HG02973 (cell line): ENCODE results near the gene SELENOS.

ENCODE experiments used
- ATAC-seq: cut with Tn5 transposase; IDR thresholded peaks from one replicate; pipeline ENCODE4 v1.9.1; 2021; ENCODE audit warnings: moderate library complexity; ENCODE audit not compliant: unreplicated experiment

SELENOS gene, protein sequence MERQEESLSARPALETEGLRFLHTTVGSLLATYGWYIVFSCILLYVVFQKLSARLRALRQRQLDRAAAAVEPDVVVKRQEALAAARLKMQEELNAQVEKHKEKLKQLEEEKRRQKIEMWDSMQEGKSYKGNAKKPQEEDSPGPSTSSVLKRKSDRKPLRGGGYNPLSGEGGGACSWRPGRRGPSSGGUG

GRCh38 chr15:101277038-101277822 lies at the start of gene SELENOS:
TSS of gene SELENOS (minus strand) at chr15:101277485. CDS start at chr15:101277417, 68 bp downstream.
- ATAC-seq = peak; percentile 85

GRCh38 chr15:101326462-101327146 lies 49.3 kb upstream of the SELENOS start:
- ATAC-seq = no peak

DNA sequence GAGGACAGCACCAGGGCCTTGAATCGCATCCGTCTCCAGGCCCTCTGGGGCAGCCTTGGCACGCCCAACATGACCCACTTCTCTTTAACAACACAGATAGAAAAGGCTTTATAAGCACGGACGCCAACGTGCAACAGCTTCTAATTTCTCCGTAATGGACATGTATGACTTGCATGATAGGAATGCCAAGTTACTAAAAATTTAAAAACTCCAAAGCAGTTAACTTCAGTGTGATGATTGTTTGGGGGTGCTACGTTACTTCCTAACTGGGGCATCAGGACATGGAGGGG lies 48.7 kb upstream of the SELENOS start:
- no peak for ATAC-seq

DNA sequence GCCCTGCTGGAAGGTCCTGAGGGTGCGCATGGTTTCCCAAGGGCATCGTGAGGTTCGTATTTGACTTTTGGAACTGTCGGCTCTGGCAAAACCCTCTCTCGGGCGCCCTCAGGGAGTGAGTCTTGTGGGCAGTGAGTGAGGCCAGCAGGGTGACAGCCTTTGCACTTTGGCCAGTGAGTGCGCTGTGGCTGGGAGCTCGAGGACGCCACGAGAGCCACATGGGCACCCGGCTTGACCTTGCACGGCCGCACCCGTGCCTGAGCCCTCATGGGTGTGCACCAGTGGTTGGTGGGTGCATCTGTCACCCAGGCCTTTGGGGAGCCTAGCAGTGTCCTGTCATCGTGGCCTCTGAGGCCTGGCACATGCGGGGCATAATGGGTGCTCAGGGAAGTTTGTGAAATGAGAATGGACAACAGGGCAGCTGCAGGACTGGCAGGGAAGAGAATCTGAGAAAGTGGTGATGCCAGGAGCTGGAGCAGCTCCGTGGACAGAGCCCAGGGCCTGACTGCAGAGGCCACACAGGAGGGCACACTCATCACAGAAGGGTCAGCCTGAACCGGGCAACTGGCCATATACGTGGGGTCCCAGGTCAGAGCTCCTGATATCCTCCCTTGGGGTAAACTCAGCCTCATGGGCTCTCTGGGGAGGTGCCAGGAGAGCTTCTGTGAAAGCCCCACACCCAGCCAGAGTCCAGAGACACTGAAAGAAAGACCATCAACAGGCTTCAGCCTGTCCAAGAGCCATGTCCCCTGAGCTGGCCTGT lies 48.2 kb upstream of the SELENOS start:
- no peak for ATAC-seq

GRCh38 chr15:101324524-101325177 lies 47.4 kb upstream of the SELENOS start:
- ATAC-seq = no peak

GRCh38 chr15:101323793-101324523 lies 46.7 kb upstream of the SELENOS start:
- ATAC-seq = no peak

DNA sequence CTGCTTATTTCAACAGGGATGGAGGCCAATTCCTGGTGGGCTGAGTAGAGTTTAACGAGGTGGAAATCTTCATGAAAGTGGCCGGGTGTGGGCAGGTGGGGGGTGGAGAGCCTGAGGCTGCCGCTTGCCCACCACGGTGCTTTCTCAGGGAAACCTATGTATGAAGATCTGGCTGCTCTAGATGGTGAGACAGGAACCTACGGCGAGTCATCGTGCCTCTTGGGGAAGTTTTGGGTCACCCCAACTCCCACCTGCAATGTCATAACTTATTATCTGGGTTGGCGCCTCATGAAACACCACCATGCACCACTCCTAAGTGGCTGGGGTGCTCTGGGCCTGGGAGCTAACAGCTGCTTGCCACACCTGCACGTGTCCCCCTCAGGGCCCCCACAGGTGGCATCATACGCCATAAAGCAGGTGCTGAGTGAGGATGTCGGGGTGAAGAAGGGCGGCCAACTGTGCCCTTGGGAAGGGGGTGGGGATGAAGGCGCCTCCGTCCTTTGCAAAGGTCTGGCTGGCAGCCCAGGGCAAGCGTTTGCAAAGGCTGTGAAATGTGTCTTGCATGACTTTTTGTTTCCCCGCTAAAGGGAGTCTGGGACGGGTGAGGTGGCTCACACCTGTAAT lies 45.7 kb upstream of the SELENOS start:
- ATAC-seq = no peak

DNA sequence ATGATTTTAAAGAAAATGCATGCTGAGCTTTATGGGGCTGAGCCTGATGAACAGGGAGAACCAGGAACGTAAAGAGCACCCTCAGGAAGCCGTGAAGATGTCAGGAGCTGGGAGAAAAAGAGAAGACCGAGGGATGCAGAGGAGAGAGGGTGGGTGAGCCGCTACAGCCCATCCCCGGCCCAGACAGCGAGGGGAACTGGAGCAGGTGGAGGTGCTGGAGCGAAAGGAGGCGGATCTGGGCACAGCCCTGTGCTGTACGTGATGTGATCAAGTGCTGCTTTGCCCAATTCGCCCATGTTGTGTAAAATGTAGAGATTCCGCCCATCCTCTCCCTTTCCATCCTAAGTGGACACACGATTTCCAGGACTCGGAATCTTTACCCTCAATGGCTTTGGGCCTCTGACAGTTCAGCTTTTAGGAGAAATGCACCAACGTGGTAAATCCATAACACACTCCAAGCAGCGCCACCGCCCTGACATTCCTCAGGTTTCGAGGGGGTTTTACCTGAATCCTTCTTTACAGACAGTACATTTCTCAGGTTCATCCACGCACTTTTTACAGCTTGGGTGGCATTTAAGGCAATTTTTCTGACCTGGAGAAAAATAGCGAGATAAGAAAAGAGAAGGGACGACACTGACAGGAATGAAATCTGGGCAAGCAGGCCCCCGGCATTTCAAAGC lies 44.9 kb upstream of the SELENOS start:
- ATAC-seq = no peak

- no peak for ATAC-seq
These were observed 43.3 kb upstream of the SELENOS start for GRCh38 chr15:101320501-101321052.

DNA sequence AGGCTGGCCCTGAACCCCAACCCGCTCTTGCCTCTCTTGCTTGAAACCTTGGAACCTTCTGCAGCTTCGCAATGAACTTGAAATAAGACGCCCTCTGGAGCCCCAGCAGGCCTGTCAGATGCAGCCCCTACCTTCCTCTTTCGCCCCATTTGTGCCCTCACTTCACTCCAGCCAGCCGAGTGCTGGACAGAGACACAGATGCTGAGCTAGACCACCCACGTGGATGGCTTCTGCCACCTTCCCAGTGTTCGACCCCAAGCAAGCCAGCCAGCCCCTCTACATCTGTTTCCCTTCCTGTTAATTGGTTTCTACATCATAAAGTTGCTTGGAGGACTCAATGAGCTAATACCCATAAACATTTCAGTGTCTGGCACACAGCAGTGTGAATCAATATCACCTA lies 41.6 kb upstream of the SELENOS start:
- no peak for ATAC-seq

DNA sequence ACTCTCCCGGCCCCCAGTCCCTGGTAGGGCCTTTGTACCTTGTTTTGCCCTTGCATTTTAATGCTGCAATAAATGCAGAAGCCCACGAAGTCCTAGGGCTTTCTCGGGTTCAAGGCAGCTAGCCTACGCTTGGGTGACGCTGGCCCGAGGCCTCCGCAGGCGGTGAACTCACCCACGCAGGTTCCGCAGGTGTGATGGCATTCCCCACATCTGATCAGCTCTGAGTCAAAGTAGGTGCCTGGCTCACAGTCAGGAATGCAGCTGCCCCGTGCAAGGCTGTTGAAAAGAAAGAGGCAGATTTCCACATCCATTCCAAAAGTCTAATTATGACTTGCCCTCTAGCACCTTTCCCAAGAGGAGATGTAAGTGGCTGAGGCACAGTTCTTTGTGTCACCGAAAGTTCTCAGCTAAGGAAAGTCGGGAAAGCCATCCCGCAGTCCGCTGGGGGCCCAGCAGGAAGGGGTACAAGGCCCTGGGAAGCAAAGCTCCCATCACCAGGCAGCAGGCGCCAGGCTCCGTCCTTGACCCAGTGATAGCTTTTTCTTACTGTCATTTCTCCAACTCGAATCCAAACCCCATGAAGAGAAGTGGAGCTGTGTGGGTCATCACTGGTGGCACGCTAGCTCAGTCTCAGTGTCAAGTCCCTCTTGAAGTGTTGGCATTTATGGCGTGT lies 41.0 kb upstream of the SELENOS start:
- no peak for ATAC-seq

DNA sequence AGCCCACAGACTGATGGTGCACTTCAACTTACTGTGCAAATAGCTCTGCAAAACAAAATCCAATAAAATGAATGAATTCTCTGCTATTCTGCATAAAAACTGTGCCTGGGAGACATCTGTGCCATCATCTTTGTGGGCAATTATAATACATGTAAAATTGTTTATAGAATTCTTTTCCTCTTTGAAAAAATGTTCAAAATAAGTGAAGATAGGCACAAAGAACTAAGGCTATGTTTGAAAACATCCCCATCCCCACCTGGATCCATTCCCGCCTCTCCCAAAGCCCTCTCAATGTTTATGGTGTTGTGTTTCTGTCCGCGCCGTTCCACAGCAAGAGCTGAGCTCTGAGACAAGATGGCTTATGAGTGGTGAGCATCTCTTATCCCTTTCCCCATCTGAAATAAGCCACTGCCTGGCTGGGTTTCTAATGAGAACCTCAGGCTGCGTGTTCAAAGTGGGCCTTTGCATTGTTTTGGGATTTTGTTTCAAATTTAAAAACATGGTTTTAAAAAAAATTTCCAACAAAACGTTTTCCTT lies 40.1 kb upstream of the SELENOS start:
- no peak for ATAC-seq

GRCh38 chr15:101316529-101316928 lies 39.2 kb upstream of the SELENOS start:
- no peak for ATAC-seq

- no peak for ATAC-seq
These were observed 38.5 kb upstream of the SELENOS start for GRCh38 chr15:101315736-101316135.

DNA sequence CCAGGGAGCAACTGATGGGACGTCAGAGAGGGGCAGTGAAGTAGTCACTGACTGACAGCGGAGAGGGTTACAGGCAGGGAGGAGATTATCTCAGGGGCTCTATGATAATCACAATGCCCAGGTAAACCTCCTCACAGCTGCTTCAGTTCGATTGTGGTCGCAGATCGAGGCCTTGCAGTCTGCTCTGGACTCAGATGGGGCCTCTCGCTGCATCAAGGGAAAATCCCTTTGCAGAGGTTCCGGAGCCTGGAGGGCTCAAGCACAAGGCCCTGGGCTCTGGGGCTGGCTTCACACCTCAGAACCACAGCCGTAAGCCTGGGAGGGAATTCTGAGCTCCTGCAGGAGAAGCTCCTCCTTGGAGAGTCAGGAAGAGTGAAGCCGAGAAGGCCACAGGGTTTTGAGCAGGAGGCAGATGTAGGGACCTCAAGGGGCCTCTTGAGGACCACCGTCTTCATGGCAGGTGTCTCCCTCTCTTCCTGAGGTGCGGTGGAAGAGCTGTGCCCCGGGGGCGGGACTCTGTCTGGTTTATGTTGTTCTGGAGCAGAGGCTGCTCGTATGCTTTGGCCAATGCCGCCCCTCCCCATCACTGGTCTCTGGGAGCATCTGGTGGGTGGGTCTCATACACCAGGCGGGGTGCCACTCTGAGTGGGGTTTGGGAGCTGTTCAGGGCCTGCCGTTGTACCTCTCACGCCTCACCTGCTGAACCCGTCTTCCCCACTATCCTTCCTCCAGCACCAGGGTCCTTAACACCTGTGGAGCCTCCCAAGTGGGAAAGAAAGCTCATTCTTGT lies 37.2 kb upstream of the SELENOS start:
- ATAC-seq = no peak

DNA sequence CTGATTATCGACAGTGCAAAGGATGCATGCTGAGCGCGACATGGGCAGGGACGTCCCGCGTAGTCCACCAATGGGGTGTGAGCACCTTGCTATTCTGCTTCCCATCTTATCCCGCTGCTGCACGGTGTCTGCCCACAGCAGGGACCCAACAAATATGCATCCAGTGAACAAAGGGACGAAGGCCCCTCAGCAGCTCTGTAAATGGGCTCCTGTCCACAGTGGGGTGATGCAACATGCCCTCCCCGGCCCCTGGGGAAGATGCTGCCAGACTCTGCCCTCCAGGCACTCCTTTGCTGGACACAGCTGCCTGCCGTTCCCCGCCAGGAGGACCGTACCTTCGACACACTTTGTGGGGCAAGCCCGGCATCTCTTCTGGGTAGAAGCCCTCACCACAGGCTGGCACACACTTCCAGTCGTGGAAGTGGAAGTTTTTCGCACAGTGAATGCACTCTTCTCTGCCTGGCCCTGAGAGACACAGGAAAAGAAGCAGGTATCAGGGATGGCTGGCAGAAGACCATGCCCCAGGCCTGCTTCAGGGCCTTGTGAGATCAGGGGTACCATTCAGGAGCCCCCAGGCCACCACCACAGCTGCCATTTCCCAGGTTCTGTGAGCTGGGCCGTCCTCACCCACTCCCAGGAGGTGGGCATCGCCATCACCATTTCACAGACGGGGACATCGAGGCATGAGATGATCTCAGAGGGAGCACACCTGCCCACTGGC lies 35.9 kb upstream of the SELENOS start:
- ATAC-seq = no peak

- ATAC-seq = no peak
These were observed 33.2 kb upstream of the SELENOS start for GRCh38 chr15:101310508-101310907.
